Gastrocnemius medialis (tissue), 4 donors: ENCODE results near the gene ONECUT2. TPM values are rescaled to one million over a fixed set of nuclear protein-coding genes. Genes with fewer than 3 reads are reported as not detected.
A peak's percentile ranks its signal among the peaks of the same experiment; 100 is the strongest.

ENCODE experiments used
- ATAC-seq, 2 donors: fragments of 150-250 bp; one replicate each; pipeline ENCODE4 v1.9.1; 2016
- DNase-seq, 2 donors: peaks; one replicate each; pipeline ENCODE4 v3.0.0-alpha.2; 2019
- H3K27ac ChIP-seq, 4 donors: fragments of 200-600 bp; sonication (generic); 1 replicate in 1 of 4; 2 replicates in 3 of 4; pipeline ENCODE4 v1.5.1; 2016 to 2018; ENCODE audit warnings: mild to moderate bottlenecking in 2 of 4, moderate library complexity in 1 of 4
- H3K27me3 ChIP-seq, 3 donors: fragments of 200-600 bp; sonication (generic) in 2 of 3; 1 replicate in 1 of 3; 2 replicates in 2 of 3; pipeline versions ENCODE4 v1.5.1 to v1.6.0; 2016 to 2019; ENCODE audit warnings: mild to moderate bottlenecking in 1 of 3, moderate library complexity in 1 of 3
- H3K36me3 ChIP-seq, 2 donors: fragments of 200-600 bp; sonication (generic) in 1 of 2; one replicate each; pipeline ENCODE4 v1.5.1; 2017 to 2018
- H3K4me1 ChIP-seq, 2 donors: fragments of 200-600 bp; sonication (generic) in 1 of 2; one replicate each; pipeline ENCODE4 v1.5.1; 2016 to 2017; ENCODE audit warnings: mild to moderate bottlenecking in 2 of 2
- H3K4me3 ChIP-seq, 4 donors: fragments of 200-600 bp; sonication (generic) in 3 of 4; 1 replicate in 1 of 4; 2 replicates in 3 of 4; pipeline ENCODE4 v1.5.1; 2016 to 2019; ENCODE audit warnings: mild to moderate bottlenecking in 2 of 4
- H3K9me3 ChIP-seq, 3 donors: fragments of 200-600 bp; sonication (generic) in 2 of 3; 1 replicate in 1 of 3; 2 replicates in 2 of 3; pipeline ENCODE4 v1.5.1; 2016 to 2019
- POLR2A ChIP-seq, 2 donors: fragments of 450-650 bp; IDR thresholded peaks; one replicate each; pipeline ENCODE4 v1.6.1; 2017; ENCODE audit warnings: antibody characterized with exemption in 2 of 2, mild to moderate bottlenecking in 2 of 2, moderate library complexity in 2 of 2
- in situ Hi-C, 4 donors: fragments of 200-750 bp; cut with MboI; loops; one replicate each; pipeline versions ENCODE4 v1.15.0 to v1.8.0; 2017; ENCODE audit warnings: low sequenced_read_pairs in 4 of 4
- intact Hi-C: fragments of 100-400 bp; cut with DNase I; formaldehyde crosslinking; loops from one replicate; pipeline ENCODE4 v1.15.1; 2023; ENCODE audit warnings: low total_unique reads
- total RNA-seq, 4 donors: library from RNA; depleted of rRNA; stranded (reverse); fragments of >200 nt; gene quantifications; one replicate each; pipeline versions ENCODE4 v1.1.0 to v1.2.3, GENCODE V29; 2016
- TF ChIP-seq, protein P1 (sequence below), 5 experiments: fragments of 450-650 bp in 3 of 5; fragments of 200-600 bp in 2 of 5; sonication (generic) in 2 of 5; IDR thresholded peaks in 4 of 5; conservative IDR thresholded peaks in 1 of 5; 1 replicate in 4 of 5; 2 replicates in 1 of 5; pipeline ENCODE4 v1.5.1; 2016 to 2019; ENCODE audit warnings: antibody characterized with exemption in 5 of 5, mild to moderate bottlenecking in 3 of 5, moderate library complexity in 3 of 5

ONECUT2 gene
- total RNA-seq, 4 donors from 2014 or later: under 0.01 to 0.15 (median 0.04) TPM; not detected in 1

DNA sequence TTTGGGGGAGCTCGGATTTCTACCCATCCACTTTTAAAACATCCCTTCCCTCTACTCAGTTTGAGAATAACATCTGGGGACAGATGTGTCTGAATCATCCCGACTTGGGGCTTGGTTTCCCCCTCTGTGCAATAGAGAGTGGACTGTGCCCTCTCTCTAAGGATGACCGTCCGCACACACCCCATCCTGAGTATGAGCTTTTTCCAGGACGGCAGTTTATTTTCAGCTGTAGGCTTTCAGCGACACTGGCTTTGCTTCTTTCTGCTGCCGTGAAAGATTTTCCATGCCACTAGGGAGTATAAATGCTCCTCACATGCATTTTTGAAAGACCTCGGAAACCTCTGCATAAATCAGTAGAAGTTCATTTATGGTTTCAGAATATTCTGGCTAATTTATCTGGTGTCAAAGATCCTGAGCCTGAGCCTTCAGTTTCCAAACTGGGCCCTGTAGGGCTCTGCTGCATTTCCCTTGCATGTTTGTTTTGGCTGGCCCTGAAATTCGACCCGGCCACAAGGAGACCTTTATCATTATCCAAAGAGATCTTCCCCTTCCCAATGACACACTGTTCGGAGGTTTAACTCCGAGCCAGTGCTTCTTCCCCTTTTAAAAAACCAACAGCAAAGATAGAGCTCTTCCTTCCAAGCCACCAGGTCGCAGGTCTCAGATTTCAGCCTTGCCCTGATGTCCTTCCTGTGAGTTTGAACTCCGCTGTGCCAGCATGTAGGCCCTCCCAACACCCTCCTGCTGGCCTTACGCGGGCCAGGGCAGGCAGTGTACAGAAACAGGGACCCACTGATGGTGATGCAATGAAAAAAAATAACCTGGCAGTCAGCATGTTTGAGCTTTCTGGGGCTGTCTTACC, 98.1 kb downstream of the ONECUT2 start:
- H3K27ac ChIP-seq: peak overlapping the region in 3 of 4 donors; percentile 13 to 64 (median 51)
- DNase-seq: no peak
- H3K36me3 ChIP-seq: no peaks in the 10 kb centered on the region
- ATAC-seq: peak; percentile 64 to 66
- no peak for TF ChIP-seq POLR2A (IDR thresholded peaks at IDR 0.05)
- TF ChIP-seq, protein P1, sequence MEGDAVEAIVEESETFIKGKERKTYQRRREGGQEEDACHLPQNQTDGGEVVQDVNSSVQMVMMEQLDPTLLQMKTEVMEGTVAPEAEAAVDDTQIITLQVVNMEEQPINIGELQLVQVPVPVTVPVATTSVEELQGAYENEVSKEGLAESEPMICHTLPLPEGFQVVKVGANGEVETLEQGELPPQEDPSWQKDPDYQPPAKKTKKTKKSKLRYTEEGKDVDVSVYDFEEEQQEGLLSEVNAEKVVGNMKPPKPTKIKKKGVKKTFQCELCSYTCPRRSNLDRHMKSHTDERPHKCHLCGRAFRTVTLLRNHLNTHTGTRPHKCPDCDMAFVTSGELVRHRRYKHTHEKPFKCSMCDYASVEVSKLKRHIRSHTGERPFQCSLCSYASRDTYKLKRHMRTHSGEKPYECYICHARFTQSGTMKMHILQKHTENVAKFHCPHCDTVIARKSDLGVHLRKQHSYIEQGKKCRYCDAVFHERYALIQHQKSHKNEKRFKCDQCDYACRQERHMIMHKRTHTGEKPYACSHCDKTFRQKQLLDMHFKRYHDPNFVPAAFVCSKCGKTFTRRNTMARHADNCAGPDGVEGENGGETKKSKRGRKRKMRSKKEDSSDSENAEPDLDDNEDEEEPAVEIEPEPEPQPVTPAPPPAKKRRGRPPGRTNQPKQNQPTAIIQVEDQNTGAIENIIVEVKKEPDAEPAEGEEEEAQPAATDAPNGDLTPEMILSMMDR (IDR thresholded peaks at IDR 0.05 in 4 of 5, conservative IDR thresholded peaks at IDR 0.05 in 1 of 5): no peak
- H3K9me3 ChIP-seq: no peaks in the 10 kb centered on the region
- in situ Hi-C loops: no loop called here
- no peaks in the 10 kb centered on the region for H3K27me3 ChIP-seq
- peak overlapping the region in 3 of 4 donors; percentile 2 to 40 (median 6) for H3K4me3 ChIP-seq
- H3K4me1 ChIP-seq: peaks cover 14 to 15% of the 10 kb centered on the region in 2 donors
- intact Hi-C loops: no loop called here

DNA sequence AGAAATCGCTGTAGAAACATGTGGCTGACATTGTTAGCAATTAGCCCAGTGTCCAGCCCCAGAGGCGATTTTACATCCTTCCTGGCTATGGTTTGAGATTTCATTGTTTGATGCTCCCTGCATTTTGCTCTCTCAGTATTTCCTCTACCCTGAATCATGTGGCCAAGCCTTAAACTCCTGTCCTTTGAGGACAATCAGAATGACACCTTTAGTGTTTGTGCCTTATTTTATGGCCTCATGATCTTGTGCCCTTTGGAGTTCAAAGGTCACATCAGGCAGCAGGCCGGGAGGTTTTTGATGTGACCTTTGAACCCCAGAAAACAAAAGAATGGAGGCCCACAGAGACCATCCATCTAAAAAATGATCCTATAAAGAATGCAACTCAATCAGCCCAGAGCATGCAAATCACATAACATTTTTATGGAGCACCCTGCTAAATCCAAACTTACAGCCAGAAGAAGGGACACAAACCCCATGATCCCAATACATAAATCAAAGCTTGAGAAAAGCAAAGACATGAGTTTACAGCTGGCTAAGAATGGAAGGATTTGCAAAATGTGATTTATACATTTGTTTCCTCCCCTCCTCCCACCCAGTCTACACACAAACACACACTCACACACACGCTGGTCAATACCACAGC, 98.8 kb downstream of the ONECUT2 start:
- no peaks in the 10 kb centered on the region for H3K27me3 ChIP-seq
- H3K36me3 ChIP-seq: no peaks in the 10 kb centered on the region
- DNase-seq (no peak), ATAC-seq (no peak)
- intact Hi-C loops (no loop called here), in situ Hi-C loops (no loop called here)
- H3K4me1 ChIP-seq: peaks cover 14 to 15% of the 10 kb centered on the region in 2 donors
- H3K4me3 ChIP-seq: no peak overlapping the region
- TF ChIP-seq, protein P1 (IDR thresholded peaks at IDR 0.05 in 4 of 5, conservative IDR thresholded peaks at IDR 0.05 in 1 of 5): no peak
- no peak for TF ChIP-seq POLR2A (IDR thresholded peaks at IDR 0.05)
- no peaks in the 10 kb centered on the region for H3K9me3 ChIP-seq
- peak overlapping the region in 2 of 4 donors; percentile 51 to 64 for H3K27ac ChIP-seq

DNA sequence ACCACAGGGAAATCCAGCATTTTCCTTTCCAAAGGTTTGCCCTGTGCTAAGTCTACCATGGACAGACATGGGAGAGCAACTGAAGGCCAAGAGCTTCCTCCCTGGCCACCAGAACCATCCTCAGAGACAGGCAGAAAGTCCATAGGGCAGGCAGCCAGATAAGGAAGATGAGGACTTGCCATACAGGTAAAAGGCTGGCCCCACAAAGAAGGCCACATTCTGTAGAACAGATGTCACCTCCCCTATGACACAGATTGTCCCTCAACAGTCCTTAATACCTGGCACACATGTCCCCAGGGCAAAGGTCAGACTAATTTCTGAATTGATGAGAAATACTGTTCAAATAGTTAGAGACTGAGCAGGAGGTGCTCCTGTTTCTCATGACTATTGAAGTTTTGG, 99.3 kb downstream of the ONECUT2 start:
- Histone ChIP-seq H3K36me3 (no peaks in the 10 kb centered on the region), H3K9me3 (no peaks in the 10 kb centered on the region), H3K4me3 (no peak overlapping the region), H3K4me1 (peaks cover 14 to 15% of the 10 kb centered on the region in 2 donors), H3K27ac (no peak overlapping the region), H3K27me3 (no peaks in the 10 kb centered on the region)
- intact Hi-C loops: no loop called here
- no peak for DNase-seq
- no peak for TF ChIP-seq POLR2A (IDR thresholded peaks at IDR 0.05)
- TF ChIP-seq, protein P1 (IDR thresholded peaks at IDR 0.05 in 4 of 5, conservative IDR thresholded peaks at IDR 0.05 in 1 of 5): no peak
- ATAC-seq: peak in 1 of 2 donors; percentile 23
- in situ Hi-C loops: no loop called here

DNA sequence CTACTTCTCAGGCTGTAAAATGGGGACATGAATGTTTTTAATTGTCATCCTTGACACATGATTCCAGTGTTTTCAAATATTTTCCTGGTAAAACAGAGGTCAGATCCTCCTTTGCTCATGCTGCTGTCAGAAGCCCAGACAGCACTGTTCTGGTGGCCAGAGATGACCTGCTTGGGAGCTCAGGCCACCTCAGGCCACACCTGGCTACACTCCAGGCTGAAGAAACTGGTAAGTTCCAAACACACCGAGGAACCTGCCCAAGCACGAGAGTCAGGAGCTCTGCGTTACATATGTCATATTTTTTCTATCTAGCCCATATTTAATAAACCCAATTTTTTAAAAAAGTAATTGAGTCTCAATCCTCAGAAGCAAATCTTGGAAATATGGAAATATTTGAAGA, 103.4 kb downstream of the ONECUT2 start:
- H3K27ac ChIP-seq: no peak overlapping the region
- no peak overlapping the region for H3K4me3 ChIP-seq
- no peaks in the 10 kb centered on the region for H3K9me3 ChIP-seq
- TF ChIP-seq, protein P1 (IDR thresholded peaks at IDR 0.05 in 4 of 5, conservative IDR thresholded peaks at IDR 0.05 in 1 of 5): no peak
- no peak for TF ChIP-seq POLR2A (IDR thresholded peaks at IDR 0.05)
- H3K27me3 ChIP-seq: no peaks in the 10 kb centered on the region
- peaks cover 10 to 13% of the 10 kb centered on the region in 2 donors for H3K4me1 ChIP-seq
- ATAC-seq (no peak), DNase-seq (no peak)
- intact Hi-C loops: no loop called here
- in situ Hi-C loops: no loop called here
- no peaks in the 10 kb centered on the region for H3K36me3 ChIP-seq
